Neural progenitor cell (in vitro differentiated cells): ENCODE data around the gene CCDC15.

Experiments
- EZH2phosphoT487 ChIP-seq: fragments of 200-600 bp; sonication (generic); IDR thresholded peaks from 2 replicates; pipeline ENCODE4 v1.6.1; 2017; ENCODE audit warnings: antibody characterized with exemption
- TF ChIP-seq, protein P1 (sequence below): fragments of 200-600 bp; sonication (generic); IDR thresholded peaks from 2 replicates; pipeline ENCODE4 v1.5.1; 2017; ENCODE audit warnings: antibody characterized with exemption, mild to moderate bottlenecking

DNA sequence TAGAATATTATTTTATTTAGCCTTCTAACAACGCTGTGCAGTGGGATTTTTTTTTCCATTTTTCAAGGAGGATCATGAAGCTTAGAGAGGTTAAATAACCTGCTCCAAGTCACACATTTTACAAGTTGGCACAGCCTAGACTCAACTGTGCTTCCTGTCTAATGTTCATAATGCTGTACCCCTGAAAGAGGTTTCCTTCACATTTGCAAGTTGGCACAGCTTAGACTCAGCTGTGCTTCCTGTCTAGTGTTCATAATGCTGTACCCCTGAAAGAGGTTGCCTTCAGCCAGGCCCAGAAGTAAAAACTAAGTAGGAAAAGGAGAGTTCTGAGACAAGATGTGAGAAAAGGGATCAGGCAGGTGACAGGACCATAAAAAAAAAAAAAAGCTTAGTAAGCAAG is 10.3 kb upstream of the CCDC15 start:
- TF ChIP-seq EZH2phosphoT487: no peak
- TF ChIP-seq, protein P1, sequence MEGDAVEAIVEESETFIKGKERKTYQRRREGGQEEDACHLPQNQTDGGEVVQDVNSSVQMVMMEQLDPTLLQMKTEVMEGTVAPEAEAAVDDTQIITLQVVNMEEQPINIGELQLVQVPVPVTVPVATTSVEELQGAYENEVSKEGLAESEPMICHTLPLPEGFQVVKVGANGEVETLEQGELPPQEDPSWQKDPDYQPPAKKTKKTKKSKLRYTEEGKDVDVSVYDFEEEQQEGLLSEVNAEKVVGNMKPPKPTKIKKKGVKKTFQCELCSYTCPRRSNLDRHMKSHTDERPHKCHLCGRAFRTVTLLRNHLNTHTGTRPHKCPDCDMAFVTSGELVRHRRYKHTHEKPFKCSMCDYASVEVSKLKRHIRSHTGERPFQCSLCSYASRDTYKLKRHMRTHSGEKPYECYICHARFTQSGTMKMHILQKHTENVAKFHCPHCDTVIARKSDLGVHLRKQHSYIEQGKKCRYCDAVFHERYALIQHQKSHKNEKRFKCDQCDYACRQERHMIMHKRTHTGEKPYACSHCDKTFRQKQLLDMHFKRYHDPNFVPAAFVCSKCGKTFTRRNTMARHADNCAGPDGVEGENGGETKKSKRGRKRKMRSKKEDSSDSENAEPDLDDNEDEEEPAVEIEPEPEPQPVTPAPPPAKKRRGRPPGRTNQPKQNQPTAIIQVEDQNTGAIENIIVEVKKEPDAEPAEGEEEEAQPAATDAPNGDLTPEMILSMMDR: no peak
